Umbilical cord (tissue), 2 donors: ENCODE results near the gene ARHGAP31. TPM values are rescaled to one million over a fixed set of nuclear protein-coding genes. Genes with fewer than 3 reads are reported as not detected.
"Not testable (repeated sequence)": the region's sequence is repeated elsewhere in the genome, so short reads cannot be mapped to it uniquely, and the experiment has no call there.

ENCODE experiments used
- DNase-seq: peaks from one replicate; pipeline ENCODE4 v3.0.0-alpha.2; 2015; ENCODE audit warnings: low spot score
- total RNA-seq: library from RNA; depleted of rRNA; stranded (reverse); fragments of >200 nt; gene quantifications from one replicate; pipeline ENCODE4 v1.2.3, GENCODE V29; 2014; ENCODE audit warnings: low replicate concordance; ENCODE audit not compliant: insufficient read depth

ARHGAP31 gene
- total RNA-seq, 1 donor from 2014 or later = 9.4 TPM

DNA sequence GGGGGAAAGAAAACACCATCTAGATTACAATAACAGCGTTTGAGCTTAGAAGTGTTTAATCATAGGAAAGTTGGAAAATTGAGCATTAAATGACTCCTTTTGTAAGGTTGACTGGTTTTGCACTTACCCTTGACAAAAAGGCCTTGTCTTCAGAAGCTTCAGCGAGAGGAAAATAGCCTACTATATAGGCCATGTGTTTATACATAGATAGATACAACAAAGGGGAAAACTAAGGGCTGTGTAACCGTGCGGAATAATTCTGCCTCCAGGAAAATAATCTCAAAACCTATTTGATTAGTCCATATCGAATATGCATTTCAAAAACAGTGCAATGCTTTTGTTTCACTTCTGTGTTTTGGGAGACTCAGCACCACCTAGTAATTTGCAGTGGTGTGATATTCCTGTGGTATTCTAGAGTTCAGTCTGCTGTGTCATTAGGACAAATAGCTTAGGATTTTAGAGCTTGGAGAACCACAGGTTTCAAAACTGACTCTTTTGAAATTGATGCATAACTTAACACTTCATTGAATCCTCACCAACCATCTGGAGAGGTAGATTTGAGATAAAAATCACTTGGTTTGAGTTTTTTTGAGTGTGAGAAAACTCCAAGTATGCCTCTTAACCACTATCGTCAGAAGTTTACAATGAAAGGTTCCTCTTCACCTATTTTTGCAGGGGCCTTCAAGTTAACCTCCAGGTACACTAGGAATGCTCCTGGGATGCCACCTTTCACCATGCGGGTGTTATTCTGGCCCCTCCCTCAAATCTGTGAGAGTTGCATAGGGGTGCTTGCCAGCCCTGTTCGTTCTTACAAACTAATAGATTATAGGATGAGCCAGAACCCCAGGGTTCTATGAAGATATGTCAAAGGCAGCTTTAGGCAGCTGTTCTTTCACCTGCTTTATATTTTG lies 1.9 kb downstream of the ARHGAP31 start:
- no peak for DNase-seq

DNA sequence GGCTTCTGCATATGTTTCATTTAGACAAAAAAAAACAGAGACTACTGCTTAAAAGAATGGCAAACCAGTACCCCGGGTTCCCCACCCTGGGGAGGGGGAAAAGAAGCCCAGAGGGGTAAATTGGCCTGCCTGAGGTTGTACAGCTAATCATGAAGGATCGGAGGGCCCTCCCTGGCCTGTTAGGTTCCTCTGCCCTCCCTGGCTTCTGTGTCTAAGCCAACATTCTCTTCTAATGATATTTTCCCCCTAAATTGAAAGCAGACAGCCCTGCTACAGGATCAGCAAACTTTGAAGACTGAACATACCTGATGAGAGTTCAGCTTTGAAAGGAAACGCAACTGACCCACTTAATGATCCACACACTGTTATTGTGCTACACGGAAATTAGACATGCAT lies 2.5 kb downstream of the ARHGAP31 start:
- DNase-seq = no peak

DNA sequence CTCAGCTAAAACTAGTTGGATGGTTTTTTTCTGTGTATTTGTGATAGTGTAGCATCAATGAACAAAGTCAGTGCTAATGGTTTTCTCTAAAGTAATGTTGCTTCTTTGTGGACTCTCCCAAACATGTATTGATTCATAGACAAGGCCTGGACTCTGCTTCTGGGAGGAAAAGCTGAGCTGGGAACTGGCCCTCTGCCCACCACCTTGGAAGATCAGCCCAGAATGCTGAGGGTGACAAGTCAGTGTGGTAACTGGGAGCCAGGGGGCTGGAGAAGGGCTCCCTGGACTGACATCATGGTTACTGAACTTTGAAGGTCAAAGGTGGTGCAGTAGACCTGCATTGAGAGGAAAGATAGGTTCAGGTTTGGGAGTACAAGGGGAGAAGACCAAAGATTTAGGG lies 3.0 kb downstream of the ARHGAP31 start:
- no peak for DNase-seq

DNA sequence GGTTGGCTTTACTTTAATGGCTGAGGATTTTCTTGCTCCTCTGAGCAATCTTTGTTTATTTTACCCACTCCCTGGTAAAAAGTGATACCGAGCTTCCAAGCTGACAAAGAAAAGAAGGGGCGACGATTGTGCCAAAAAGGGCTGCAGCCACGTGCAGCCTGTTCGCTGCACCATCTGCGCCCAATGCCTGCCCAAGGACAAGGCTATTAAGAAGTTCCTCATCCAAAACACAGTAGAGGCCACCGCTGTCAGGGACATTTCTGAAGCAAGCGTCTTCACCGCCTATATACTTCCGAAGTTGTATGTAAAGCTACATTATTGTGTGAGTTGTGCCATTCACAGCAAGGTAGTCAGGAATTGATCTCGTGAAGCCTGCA lies 4.4 kb downstream of the ARHGAP31 start:
- no peak for DNase-seq

DNA sequence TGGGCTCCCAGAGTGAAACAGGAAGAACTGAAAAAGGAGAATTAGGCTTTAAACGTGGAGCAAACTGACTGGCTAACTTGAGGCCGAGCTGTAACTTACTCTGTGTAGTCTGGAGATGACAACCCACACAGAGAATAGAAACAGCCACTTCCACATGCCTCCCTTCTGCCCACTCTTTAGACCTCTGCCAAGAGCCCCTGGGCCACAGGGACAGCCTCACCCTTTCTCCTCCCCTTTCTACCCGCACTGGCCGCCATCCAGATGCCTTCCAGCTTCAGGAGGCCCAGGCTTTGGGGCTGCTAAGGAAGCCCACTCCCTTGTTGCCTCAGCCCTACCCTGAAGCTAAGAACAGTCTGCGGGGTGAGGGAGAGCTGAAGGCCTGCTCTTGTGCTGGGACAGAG lies 6.8 kb downstream of the ARHGAP31 start:
- peak; percentile 54 for DNase-seq

DNA sequence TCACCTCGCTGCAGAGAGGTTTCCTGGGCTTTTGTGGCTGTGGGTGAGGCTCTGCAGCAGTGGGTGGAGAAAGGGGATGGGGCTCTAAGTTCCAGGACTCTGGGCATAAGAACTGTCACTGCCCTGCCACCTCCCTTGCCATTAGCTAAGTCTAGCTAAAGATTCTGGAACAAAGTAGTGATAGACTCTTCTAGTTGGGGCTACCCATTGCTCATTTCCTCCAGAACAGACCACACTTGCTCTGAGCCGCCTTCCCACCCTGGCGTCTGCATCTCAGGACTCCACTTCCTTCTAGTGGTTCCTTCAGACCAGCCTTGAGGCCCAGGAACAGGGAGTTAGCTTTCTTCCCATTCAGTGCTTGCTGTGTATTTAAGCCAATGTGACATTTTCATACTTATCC lies 7.5 kb downstream of the ARHGAP31 start:
- DNase-seq = no peak

GRCh38 chr3:119302697-119303551 lies 8.7 kb downstream of the ARHGAP31 start:
- DNase-seq = no peak

GRCh38 chr3:119304201-119304713 lies 10.1 kb downstream of the ARHGAP31 start:
- no peak for DNase-seq

DNA sequence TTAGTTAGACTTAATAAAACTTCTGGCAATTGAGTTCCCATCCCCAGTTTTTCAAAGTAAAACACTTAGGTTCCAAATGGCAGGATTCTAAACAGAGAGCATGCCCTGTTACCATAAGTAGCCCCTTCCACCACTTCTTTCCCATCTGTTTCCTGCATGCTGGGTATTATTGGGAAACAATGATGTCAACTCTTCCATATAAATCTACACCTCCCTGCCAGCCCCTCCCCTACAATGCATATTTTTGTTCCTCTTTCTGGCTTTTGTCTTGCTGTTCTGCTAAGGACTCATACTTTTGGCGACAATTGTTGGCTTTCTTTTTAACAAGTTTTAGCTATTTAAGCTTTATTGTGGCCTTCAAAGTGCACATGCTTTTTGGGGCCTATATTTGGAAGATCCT lies 11.1 kb downstream of the ARHGAP31 start:
- DNase-seq = peak; percentile 56

- not testable (repeated sequence) for DNase-seq
Measured at GRCh38 chr3:119306378-119306777, 12.2 kb downstream of the ARHGAP31 start.

DNA sequence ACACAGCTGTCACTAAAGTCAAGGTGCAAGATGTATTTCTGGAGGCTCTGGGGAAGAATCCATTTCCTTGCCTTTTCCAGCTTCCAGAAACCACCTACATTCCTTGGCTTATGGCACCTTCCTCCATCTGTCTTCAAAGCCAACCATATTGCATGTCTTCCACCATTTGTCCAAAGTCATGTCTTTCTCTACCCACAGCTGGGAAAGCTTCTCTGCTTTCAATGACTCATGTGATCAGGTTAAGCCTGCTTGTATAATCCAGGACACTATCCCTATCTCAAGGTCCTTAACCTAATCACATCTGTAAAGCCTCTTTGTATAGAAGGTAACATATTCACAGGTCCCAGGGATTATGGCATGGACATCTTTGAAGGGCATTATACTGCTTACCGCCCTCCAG lies 14.2 kb downstream of the ARHGAP31 start:
- no peak for DNase-seq

- DNase-seq = no peak
Measured at GRCh38 chr3:119309591-119309990, 15.4 kb downstream of the ARHGAP31 start.

- DNase-seq = no peak
Measured at GRCh38 chr3:119310071-119310470, 15.9 kb downstream of the ARHGAP31 start.

DNA sequence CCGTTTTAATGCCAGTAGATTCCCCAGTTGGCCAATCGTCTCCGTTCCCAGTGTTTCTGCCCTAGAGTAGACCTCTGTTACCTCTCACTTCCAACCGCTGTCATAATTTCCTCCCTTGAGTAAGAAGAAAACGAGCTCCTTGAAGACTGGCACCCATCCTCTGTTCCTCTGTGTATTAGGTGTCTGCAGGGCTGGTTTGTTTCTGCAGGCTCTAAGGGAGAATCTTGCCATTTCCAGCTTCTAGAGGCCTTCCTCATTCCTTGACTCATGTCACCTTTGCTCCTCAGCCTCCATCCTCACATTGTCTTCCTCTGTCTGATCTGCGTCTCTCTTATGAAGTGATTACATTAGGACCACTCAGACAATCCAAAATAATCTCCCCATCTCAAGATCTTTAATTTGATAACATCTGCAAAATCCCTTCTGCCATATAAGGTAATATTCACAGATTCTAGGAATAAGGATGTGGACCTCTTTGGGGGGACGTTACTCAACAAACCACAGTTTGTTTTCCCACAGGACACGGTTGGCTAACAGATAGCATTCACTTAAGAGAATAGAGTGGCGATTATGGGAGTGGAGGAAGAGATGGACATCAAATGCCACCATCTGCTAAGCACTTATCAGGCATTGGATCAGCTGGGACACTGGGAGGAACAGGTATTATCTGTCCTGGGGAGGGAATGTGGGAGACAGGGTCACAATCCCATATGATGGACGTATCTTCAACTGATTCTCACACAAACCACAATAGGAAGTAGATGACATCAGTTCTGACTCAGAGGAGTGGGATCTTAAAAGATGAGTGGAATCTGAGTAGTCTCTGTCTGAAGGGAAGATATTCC lies 17.1 kb downstream of the ARHGAP31 start:
- DNase-seq = no peak

DNA sequence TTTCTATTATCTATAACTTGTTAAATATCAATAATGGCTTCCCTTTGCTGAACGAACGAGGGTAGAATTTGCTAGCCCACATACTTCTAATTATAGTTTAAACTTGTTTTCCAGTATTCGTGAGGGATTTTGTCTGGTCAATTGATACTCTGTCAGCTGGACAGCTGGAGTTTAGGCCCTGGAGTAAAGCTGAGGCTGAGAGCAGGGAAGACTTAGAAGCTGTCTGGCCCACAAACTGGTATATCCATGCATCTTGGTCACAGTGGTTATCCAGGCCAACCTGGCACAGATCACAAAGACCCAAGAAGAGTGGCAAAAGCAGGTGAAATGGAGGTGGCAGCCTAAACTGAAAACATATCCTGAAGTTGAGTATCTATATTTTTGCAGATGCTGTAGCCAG lies 19.3 kb downstream of the ARHGAP31 start:
- DNase-seq = no peak

- no peak for DNase-seq
Measured at GRCh38 chr3:119314821-119315220, 20.6 kb downstream of the ARHGAP31 start.

DNA sequence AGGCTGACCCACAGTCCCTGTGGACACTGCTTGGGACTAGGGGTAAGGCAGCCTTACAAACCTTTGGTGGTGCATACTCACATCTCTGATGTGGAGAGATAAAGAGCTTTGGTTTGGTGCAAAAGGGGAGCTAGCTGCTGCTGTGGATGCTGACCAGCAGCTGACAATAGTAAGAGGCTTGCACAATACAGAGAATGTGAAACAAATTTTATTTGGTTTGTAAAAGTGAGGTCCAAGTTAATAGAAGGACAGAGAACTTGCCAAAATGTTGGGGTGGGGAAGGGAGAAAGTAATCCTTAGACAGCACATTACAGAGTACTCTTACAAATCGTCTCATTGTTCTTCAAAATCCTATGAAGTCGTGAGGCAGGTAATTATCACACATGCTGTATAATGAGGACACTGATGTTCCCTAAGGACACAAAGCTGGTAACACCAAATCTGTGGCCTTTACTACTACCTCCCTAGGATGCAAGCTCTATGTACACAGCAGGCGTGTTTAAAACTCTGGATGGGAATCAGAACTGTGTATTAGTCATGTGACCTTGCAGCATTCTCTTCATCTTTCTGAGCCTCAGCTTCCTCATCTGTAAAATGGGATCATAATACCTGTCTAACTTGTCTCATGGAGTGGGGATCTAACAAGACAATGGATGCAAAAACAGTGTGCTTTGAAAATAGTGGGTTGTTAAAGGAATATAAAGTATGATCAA lies 21.6 kb downstream of the ARHGAP31 start:
- no peak for DNase-seq

DNA sequence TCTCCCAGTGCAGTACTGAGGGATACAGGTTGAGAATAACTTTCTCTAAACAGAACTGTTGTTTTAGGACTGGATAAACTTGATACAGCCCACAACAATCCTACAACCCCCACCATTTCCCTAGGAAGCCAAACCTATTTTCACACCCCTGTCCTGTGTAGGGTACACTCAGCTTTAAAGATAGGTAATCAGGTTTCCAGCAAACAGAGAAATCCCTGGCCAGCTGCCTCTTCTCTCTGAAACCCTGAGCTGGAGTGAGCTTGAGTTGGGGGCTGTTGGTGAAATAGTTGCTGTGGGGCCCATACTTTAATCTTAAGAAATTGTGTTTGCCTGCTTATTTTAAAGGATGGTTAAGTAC lies 22.1 kb downstream of the ARHGAP31 start:
- no peak for DNase-seq

DNA sequence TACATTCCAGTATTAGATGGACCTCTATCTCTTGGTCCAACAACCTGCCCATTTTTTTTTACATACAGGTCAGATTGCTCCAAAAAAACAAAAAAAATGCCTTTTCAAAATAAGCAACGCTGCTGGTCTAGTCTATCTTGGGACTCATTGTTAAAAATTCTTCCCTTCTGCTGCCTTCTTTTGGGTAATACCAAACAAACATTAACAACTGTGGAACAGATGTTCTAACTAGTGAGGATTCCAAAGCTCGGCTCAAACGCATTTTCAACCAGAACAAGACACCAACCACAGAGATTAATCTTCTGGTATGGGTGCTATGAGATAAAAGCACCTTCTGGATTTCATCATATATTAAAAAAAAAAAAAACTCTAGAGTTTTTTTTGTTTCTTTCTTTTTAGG lies 24.7 kb downstream of the ARHGAP31 start:
- DNase-seq = peak; percentile 72

- no peak for DNase-seq
Measured at GRCh38 chr3:119319311-119319710, 25.1 kb downstream of the ARHGAP31 start.

DNA sequence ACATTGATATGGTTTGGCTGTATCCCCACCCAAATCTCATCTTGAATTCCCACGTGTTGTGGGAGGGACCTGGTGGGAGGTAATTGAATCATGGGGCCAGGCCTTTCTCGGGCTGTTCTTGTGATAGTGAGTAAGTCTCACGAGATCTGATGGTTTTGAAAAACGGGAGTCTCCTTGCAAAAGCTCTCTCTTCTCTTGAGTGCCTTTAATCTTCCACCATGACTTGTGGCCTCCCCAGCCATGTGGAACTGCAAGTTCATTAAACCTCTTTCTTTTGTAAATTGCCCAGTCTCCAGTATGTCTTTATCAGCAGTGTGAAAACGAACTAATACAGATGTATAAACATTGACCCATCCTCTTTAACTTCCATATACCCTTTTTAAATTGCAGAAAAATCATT lies 26.6 kb downstream of the ARHGAP31 start:
- not testable (repeated sequence) for DNase-seq
